H9 (cell line): ENCODE data around the gene TSPAN3. TPM values are rescaled to one million over a fixed set of nuclear protein-coding genes. Genes with fewer than 3 reads are reported as not detected.

Experiments used
- DNase-seq: peaks from one replicate; pipeline ENCODE4 v3.0.0-alpha.2; 2017
- H2AFZ ChIP-seq: one replicate; pipeline ENCODE4 v1.6.1; 2013; ENCODE audit warnings: mild to moderate bottlenecking, low read length, control low read depth, moderate library complexity
- H2AK5ac ChIP-seq: 2 replicates; pipeline ENCODE4 v1.6.1; 2013; ENCODE audit warnings: low read length, control low read depth, mixed read lengths; ENCODE audit not compliant: insufficient read length
- H2BK120ac ChIP-seq: one replicate; pipeline ENCODE4 v1.6.1; 2013; ENCODE audit warnings: low read depth, mild to moderate bottlenecking, low read length, control low read depth, inconsistent platforms; ENCODE audit not compliant: poor library complexity, severe bottlenecking
- H2BK12ac ChIP-seq: 2 replicates; pipeline ENCODE4 v1.6.1; 2013; ENCODE audit warnings: low read length, control low read depth, mixed read lengths, low read depth; ENCODE audit not compliant: insufficient read length
- H2BK15ac ChIP-seq: 2 replicates; pipeline ENCODE4 v1.6.1; 2013; ENCODE audit warnings: low read depth, low read length, control low read depth
- H2BK20ac ChIP-seq: one replicate; pipeline ENCODE4 v1.6.1; 2013; ENCODE audit warnings: low read depth, mild to moderate bottlenecking, low read length, control low read depth, inconsistent platforms; ENCODE audit not compliant: poor library complexity, severe bottlenecking
- H2BK5ac ChIP-seq: 2 replicates; pipeline ENCODE4 v1.6.1; 2013; ENCODE audit warnings: low read length, control low read depth, mixed read lengths; ENCODE audit not compliant: insufficient read length
- H3K14ac ChIP-seq: 2 replicates; pipeline ENCODE4 v1.6.1; 2013; ENCODE audit warnings: low read length, control low read depth; ENCODE audit not compliant: insufficient read depth
- H3K18ac ChIP-seq: 2 replicates; pipeline ENCODE4 v1.6.1; 2013; ENCODE audit warnings: low read depth, mild to moderate bottlenecking, mixed read lengths, low read length, control low read depth; ENCODE audit not compliant: insufficient read length
- H3K23ac ChIP-seq: 2 replicates; pipeline ENCODE4 v1.6.1; 2013; ENCODE audit warnings: low read length, control low read depth, mixed read lengths, low read depth; ENCODE audit not compliant: insufficient read length
- H3K23me2 ChIP-seq: 2 replicates; pipeline ENCODE4 v1.6.1; 2013; ENCODE audit warnings: low read depth, mild to moderate bottlenecking, mixed read lengths, low read length, control low read depth; ENCODE audit not compliant: insufficient read length, poor library complexity, severe bottlenecking
- H3K27ac ChIP-seq: 2 replicates; pipeline ENCODE4 v1.5.1; 2013; ENCODE audit warnings: low read length, control low read depth, mixed read lengths, low read depth; ENCODE audit not compliant: insufficient read length
- H3K27me3 ChIP-seq: 2 replicates; pipeline ENCODE4 v1.6.1; 2013; ENCODE audit warnings: low read length, control low read depth, inconsistent platforms; ENCODE audit not compliant: insufficient read depth
- H3K4ac ChIP-seq: 2 replicates; pipeline ENCODE4 v1.6.1; 2013; ENCODE audit warnings: low read depth, mild to moderate bottlenecking, control low read depth, inconsistent platforms, low read length, moderate library complexity
- H3K4me1 ChIP-seq: 2 replicates; pipeline ENCODE4 v1.6.1; 2013; ENCODE audit warnings: low read length, control low read depth, inconsistent platforms; ENCODE audit not compliant: insufficient read depth
- H3K4me2 ChIP-seq: 2 replicates; pipeline ENCODE4 v1.6.1; 2013; ENCODE audit warnings: low read length, control low read depth, mixed read lengths; ENCODE audit not compliant: insufficient read length, insufficient read depth
- H3K56ac ChIP-seq: 2 replicates; pipeline ENCODE4 v1.6.1; 2013; ENCODE audit warnings: low read depth, mild to moderate bottlenecking, mixed read lengths, low read length, control low read depth; ENCODE audit not compliant: insufficient read length
- H3K79me1 ChIP-seq: 2 replicates; pipeline ENCODE4 v1.6.1; 2013; ENCODE audit warnings: low read depth, mild to moderate bottlenecking, moderate library complexity, low read length, control low read depth, inconsistent platforms; ENCODE audit not compliant: insufficient read depth, poor library complexity, severe bottlenecking
- H3K79me2 ChIP-seq: 2 replicates; pipeline ENCODE4 v1.6.1; 2013; ENCODE audit warnings: low read length, control low read depth, inconsistent platforms; ENCODE audit not compliant: insufficient read depth
- H3K9ac ChIP-seq: 2 replicates; pipeline ENCODE4 v1.6.1; 2013; ENCODE audit warnings: low read length, control low read depth, mixed read lengths; ENCODE audit not compliant: insufficient read length; ENCODE audit errors: extremely low read depth
- H3K9me3 ChIP-seq: one replicate; pipeline ENCODE4 v1.6.1; 2013; ENCODE audit warnings: low read depth, low read length, inconsistent platforms; ENCODE audit not compliant: control insufficient read depth
- H3T11ph ChIP-seq: one replicate; pipeline ENCODE4 v1.6.1; 2013; ENCODE audit warnings: mild to moderate bottlenecking, low read length, control low read depth, inconsistent platforms
- H4K20me1 ChIP-seq: one replicate; pipeline ENCODE4 v1.6.1; 2013; ENCODE audit not compliant: control insufficient read depth, insufficient read length, insufficient read depth
- H4K5ac ChIP-seq: 2 replicates; pipeline ENCODE4 v1.6.1; 2013; ENCODE audit warnings: low read depth, mild to moderate bottlenecking, mixed read lengths, low read length, control low read depth; ENCODE audit not compliant: insufficient read length
- H4K8ac ChIP-seq: replicated peaks from 2 replicates; pipeline ENCODE4 v1.6.1; 2013; ENCODE audit warnings: low read length, control low read depth, mixed read lengths, low read depth; ENCODE audit not compliant: insufficient read length
- H4K91ac ChIP-seq: 2 replicates; pipeline ENCODE4 v1.6.1; 2013; ENCODE audit warnings: low read depth, mild to moderate bottlenecking, moderate library complexity, mixed read lengths, low read length, control low read depth; ENCODE audit not compliant: insufficient read length
- H3K27ac Mint-ChIP-seq, 3 experiments: 2 replicates in 2 of 3; 3 replicates in 1 of 3; pipeline ENCODE4 v1.8.0; 2020 to 2021; ENCODE audit warnings: mixed read lengths in 3 of 3, mild to moderate bottlenecking in 1 of 3, moderate library complexity in 1 of 3
- H3K27me3 Mint-ChIP-seq: 2 replicates; pipeline ENCODE4 v1.8.0; 2021; ENCODE audit warnings: low read depth, mild to moderate bottlenecking, moderate library complexity, mixed read lengths
- H3K36me3 Mint-ChIP-seq, 3 experiments: 2 replicates in 2 of 3; 3 replicates in 1 of 3; pipeline ENCODE4 v1.8.0; 2020 to 2021; ENCODE audit warnings: low read depth in 3 of 3, mixed read lengths in 3 of 3; ENCODE audit not compliant: insufficient read depth in 1 of 3
- H3K4me1 Mint-ChIP-seq, 2 experiments: 2 replicates each; pipeline ENCODE4 v1.8.0; 2020; ENCODE audit warnings: mixed read lengths in 2 of 2
- H3K4me3 Mint-ChIP-seq, 2 experiments: 2 replicates in 1 of 2; 3 replicates in 1 of 2; pipeline ENCODE4 v1.8.0; 2020 to 2021; ENCODE audit warnings: mild to moderate bottlenecking in 2 of 2, mixed read lengths in 2 of 2, moderate library complexity in 1 of 2
- H3K9me3 Mint-ChIP-seq, 2 experiments: 2 replicates in 1 of 2; 3 replicates in 1 of 2; pipeline ENCODE4 v1.8.0; 2020; ENCODE audit warnings: mild to moderate bottlenecking in 2 of 2, mixed read lengths in 2 of 2, moderate library complexity in 1 of 2
- CTCF ChIP-seq: fragments of 200-600 bp; sonication (generic); conservative IDR thresholded peaks from 3 replicates; pipeline ENCODE4 v1.8.0; 2021; ENCODE audit warnings: antibody characterized with exemption, mild to moderate bottlenecking
- WGBS: extraction: QIAGEN DNeasy Blood & Tissue Kit; methylation state at CpG from one replicate; pipeline ENCODE4 v1.1.7; 2013; ENCODE audit warnings: missing lambda C conversion rate, low lambda C conversion rate, mixed read lengths; ENCODE audit not compliant: insufficient read length; ENCODE audit errors: extremely low coverage; 5-methylcytosine and 5-hydroxymethylcytosine counted together
- total RNA-seq: library from RNA; stranded (reverse); gene quantifications from 2 replicates; pipeline ENCODE4 v1.2.1, GENCODE V29; 2021

Gene TSPAN3
- total RNA-seq, 1 experiment from 2014 or later: 117 TPM

GRCh38 chr15:77111789-77112188, 40.9 kb upstream of the TSPAN3 start:
- Histone ChIP-seq H3K4ac (no peak overlapping the region), H3K9ac (no peak overlapping the region), H4K5ac (no peak overlapping the region), H2BK12ac (no peak overlapping the region), H2AFZ (no peak overlapping the region), H2BK5ac (no peak overlapping the region), H3K23ac (no peak overlapping the region), H3K79me2 (no peaks in the 10 kb centered on the region), H3K27me3 (no peaks in the 10 kb centered on the region), H2BK15ac (no peak overlapping the region), H3K23me2 (no peaks in the 10 kb centered on the region), H3K4me2 (no peak overlapping the region), H3K56ac (no peak overlapping the region), H3K27ac (no peak overlapping the region), H3K14ac (no peak overlapping the region), H4K8ac (no peak overlapping the region), H3T11ph (no peak overlapping the region), H4K20me1 (no peaks in the 10 kb centered on the region), H2BK20ac (no peak overlapping the region), H4K91ac (no peak overlapping the region), H3K18ac (no peak overlapping the region), H2AK5ac (no peak overlapping the region), H3K79me1 (no peaks in the 10 kb centered on the region), H2BK120ac (no peak overlapping the region), H3K4me1 (no peaks in the 10 kb centered on the region), H3K9me3 (no peaks in the 10 kb centered on the region)
- Mint-ChIP-seq H3K4me3 (no peak overlapping the region), H3K27me3 (no peaks in the 10 kb centered on the region), H3K9me3 (no peaks in the 10 kb centered on the region), H3K36me3 (peaks cover 0 to 5% (median 2%) of the 10 kb centered on the region in 3 experiments; a peak in 3 of 7 replicates), H3K4me1 (peaks cover 9 to 11% of the 10 kb centered on the region in 2 experiments), H3K27ac (no peak overlapping the region)
- DNase-seq: no peak
- no peak for TF ChIP-seq CTCF
- WGBS: no CpG with 5 or more reads among the region's 3 CpGs
